HCT116 (cell line): ENCODE results near the gene GAL3ST3. TPM values are rescaled to one million over a fixed set of nuclear protein-coding genes. Genes with fewer than 3 reads are reported as not detected.

ENCODE experiments used
- CBX3 ChIP-seq: IDR thresholded peaks from 2 replicates; pipeline ENCODE4 v1.6.1; 2012; ENCODE audit warnings: low read depth
- EZH2 ChIP-seq: fragments of 200-600 bp; sonication (generic); IDR thresholded peaks from 2 replicates; pipeline ENCODE4 v1.6.1; 2017; ENCODE audit warnings: antibody characterized with exemption, mixed run types
- JUND ChIP-seq: IDR thresholded peaks from 2 replicates; pipeline ENCODE4 v1.6.1; 2012
- POLR2AphosphoS5 ChIP-seq: IDR thresholded peaks from 2 replicates; pipeline ENCODE4 v1.6.1; 2011; ENCODE audit warnings: mild to moderate bottlenecking, low read depth, low read length, moderate library complexity
- YY1 ChIP-seq: IDR thresholded peaks from 2 replicates; pipeline ENCODE4 v1.6.1; 2011; ENCODE audit warnings: low read length, low read depth, moderate library complexity, mild to moderate bottlenecking; ENCODE audit not compliant: insufficient replicate concordance; ENCODE audit errors: extremely low read depth
- total RNA-seq: library from RNA; stranded (reverse); gene quantifications from one replicate; pipeline ENCODE4 v1.2.1, GENCODE V29; 2021; ENCODE audit not compliant: unreplicated experiment
- TF ChIP-seq, protein P1 (sequence below): IDR thresholded peaks from 2 replicates; pipeline ENCODE4 v1.6.1; 2011; ENCODE audit warnings: mild to moderate bottlenecking, low read length, moderate library complexity; ENCODE audit not compliant: insufficient replicate concordance; ENCODE audit errors: extremely low read depth
- TF ChIP-seq, protein P2 (sequence below): IDR thresholded peaks from 2 replicates; pipeline ENCODE4 v1.6.1; 2012; ENCODE audit warnings: low read depth

GAL3ST3 gene
- total RNA-seq, 1 experiment from 2014 or later: not detected

DNA sequence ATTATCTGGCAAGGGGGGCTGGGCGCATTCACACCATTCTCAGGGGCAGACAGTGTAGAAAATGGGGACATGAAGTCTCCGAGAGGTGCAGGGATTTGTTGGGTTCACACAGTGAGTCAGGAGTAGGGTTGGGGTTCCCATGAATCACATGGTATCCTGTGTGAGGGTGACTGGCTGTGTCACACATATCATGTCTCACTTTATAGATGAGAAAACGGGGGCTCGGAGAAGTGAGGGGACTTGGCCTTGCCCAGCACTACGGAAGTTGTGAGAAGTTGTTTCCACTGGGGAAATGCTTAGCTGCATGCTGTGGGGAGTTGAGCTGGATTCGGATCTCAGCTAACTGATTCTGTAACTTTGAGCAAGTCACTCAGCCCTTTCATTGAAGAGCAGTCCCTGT is 4.2 kb downstream of the GAL3ST3 start (continued):
- TF ChIP-seq, protein P1, sequence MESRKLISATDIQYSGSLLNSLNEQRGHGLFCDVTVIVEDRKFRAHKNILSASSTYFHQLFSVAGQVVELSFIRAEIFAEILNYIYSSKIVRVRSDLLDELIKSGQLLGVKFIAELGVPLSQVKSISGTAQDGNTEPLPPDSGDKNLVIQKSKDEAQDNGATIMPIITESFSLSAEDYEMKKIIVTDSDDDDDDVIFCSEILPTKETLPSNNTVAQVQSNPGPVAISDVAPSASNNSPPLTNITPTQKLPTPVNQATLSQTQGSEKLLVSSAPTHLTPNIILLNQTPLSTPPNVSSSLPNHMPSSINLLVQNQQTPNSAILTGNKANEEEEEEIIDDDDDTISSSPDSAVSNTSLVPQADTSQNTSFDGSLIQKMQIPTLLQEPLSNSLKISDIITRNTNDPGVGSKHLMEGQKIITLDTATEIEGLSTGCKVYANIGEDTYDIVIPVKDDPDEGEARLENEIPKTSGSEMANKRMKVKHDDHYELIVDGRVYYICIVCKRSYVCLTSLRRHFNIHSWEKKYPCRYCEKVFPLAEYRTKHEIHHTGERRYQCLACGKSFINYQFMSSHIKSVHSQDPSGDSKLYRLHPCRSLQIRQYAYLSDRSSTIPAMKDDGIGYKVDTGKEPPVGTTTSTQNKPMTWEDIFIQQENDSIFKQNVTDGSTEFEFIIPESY: no peak
- no peak for TF ChIP-seq POLR2AphosphoS5
- no peak for TF ChIP-seq JUND
- no peak for TF ChIP-seq CBX3
- TF ChIP-seq, protein P2, sequence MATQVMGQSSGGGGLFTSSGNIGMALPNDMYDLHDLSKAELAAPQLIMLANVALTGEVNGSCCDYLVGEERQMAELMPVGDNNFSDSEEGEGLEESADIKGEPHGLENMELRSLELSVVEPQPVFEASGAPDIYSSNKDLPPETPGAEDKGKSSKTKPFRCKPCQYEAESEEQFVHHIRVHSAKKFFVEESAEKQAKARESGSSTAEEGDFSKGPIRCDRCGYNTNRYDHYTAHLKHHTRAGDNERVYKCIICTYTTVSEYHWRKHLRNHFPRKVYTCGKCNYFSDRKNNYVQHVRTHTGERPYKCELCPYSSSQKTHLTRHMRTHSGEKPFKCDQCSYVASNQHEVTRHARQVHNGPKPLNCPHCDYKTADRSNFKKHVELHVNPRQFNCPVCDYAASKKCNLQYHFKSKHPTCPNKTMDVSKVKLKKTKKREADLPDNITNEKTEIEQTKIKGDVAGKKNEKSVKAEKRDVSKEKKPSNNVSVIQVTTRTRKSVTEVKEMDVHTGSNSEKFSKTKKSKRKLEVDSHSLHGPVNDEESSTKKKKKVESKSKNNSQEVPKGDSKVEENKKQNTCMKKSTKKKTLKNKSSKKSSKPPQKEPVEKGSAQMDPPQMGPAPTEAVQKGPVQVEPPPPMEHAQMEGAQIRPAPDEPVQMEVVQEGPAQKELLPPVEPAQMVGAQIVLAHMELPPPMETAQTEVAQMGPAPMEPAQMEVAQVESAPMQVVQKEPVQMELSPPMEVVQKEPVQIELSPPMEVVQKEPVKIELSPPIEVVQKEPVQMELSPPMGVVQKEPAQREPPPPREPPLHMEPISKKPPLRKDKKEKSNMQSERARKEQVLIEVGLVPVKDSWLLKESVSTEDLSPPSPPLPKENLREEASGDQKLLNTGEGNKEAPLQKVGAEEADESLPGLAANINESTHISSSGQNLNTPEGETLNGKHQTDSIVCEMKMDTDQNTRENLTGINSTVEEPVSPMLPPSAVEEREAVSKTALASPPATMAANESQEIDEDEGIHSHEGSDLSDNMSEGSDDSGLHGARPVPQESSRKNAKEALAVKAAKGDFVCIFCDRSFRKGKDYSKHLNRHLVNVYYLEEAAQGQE: no peak
- no peak for TF ChIP-seq EZH2
- TF ChIP-seq YY1: no peak
